Stomach (tissue), 4 donors: Measurements from ENCODE around the gene RMC1.

Source experiments
- POLR2AphosphoS5 ChIP-seq, 3 donors: sonication (generic); formaldehyde crosslinking; IDR thresholded peaks; one replicate each; pipeline ENCODE4 v1.6.1; 2016; ENCODE audit warnings: antibody characterized with exemption in 3 of 3
- TF ChIP-seq, protein P1 (sequence below), 7 experiments: fragments of 450-650 bp in 4 of 7; fragments of 200-600 bp in 3 of 7; sonication (generic) in 3 of 7; IDR thresholded peaks; one replicate each; pipeline ENCODE4 v1.5.1; 2016 to 2019; ENCODE audit warnings: antibody characterized with exemption in 7 of 7, control low read depth in 2 of 7, mild to moderate bottlenecking in 1 of 7

DNA sequence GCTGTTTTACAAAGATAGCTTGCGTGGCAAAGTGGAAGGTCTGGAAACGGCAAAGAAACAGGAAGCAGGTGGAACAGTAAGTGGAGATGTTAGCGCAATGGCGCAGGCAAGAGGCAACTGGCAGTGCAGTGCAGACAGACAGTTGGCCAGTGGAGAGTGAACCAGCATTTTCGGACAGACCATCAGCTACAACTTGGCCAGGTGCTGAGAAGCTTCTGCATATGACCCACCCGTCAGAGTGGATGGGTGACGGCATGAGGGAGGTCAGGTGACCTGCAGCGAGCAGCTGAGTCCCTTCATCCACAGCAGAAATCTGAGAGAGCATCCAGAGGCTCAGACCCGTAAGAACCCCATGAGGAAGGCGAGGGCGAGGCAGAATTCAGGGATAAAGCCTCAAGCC, 49.2 kb downstream of the RMC1 start:
- TF ChIP-seq POLR2AphosphoS5 (IDR thresholded peaks at IDR 0.05) = no peak
- TF ChIP-seq, protein P1, sequence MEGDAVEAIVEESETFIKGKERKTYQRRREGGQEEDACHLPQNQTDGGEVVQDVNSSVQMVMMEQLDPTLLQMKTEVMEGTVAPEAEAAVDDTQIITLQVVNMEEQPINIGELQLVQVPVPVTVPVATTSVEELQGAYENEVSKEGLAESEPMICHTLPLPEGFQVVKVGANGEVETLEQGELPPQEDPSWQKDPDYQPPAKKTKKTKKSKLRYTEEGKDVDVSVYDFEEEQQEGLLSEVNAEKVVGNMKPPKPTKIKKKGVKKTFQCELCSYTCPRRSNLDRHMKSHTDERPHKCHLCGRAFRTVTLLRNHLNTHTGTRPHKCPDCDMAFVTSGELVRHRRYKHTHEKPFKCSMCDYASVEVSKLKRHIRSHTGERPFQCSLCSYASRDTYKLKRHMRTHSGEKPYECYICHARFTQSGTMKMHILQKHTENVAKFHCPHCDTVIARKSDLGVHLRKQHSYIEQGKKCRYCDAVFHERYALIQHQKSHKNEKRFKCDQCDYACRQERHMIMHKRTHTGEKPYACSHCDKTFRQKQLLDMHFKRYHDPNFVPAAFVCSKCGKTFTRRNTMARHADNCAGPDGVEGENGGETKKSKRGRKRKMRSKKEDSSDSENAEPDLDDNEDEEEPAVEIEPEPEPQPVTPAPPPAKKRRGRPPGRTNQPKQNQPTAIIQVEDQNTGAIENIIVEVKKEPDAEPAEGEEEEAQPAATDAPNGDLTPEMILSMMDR (IDR thresholded peaks at IDR 0.05) = no peak
